Measurements from ENCODE around the gene BTBD10. TPM values are rescaled to one million over a fixed set of nuclear protein-coding genes. Genes with fewer than 3 reads are reported as not detected.

The BTBD10 gene
- total RNA-seq, 2 experiments from 2014 or later, result 23.0 to 23.7 TPM

GRCh38 chr11:13462311-13462900, 616 bp downstream of the BTBD10 start:
- TF ChIP-seq CTCF (conservative IDR thresholded peaks at IDR 0.05; ENCODE audit: low read length) (0 out of 2 replicates have a peak, but pooled peaks have one; percentile 29), EZH2phosphoT487 (IDR thresholded peaks at IDR 0.05; ENCODE audit: borderline replicate concordance, low read depth, low read length) (no peak)
- Histone ChIP-seq H3K4me3 (ENCODE audit: low read depth, low read length, poor library complexity, severe bottlenecking) (peak overlapping the region; percentile 86), H3K9me3 (ENCODE audit: low read length) (no peaks in the 10 kb centered on the region), H3K36me3 (ENCODE audit: insufficient read depth, low read length) (no peaks in the 10 kb centered on the region), H3K4me2 (ENCODE audit: low read length) (peak overlapping the region; percentile 88), H3K4me1 (ENCODE audit: insufficient read depth, low read length, poor library complexity, severe bottlenecking) (peaks cover 22% of the 10 kb centered on the region), H3K27ac (ENCODE audit: low read depth, low read length, poor library complexity, severe bottlenecking) (peak overlapping the region; percentile 55), H2AFZ (ENCODE audit: low read length) (peak overlapping the region; percentile 82), H4K20me1 (ENCODE audit: insufficient read depth, low read length) (no peaks in the 10 kb centered on the region), H3K9me2 (ENCODE audit: insufficient read depth, low read length) (no peaks in the 10 kb centered on the region), H3K79me2 (ENCODE audit: insufficient read depth, low read depth, low read length) (peaks cover 41% of the 10 kb centered on the region; the same call in 1 of the 2 replicates)
- POLR2A ChIA-PET, result interaction anchor here (0.6 to 4.0 kb wide), 8 partner anchors 8 to 1449 kb away, joined by 3 to 20 read pairs (median 3); no protein-coding TSS in a partner anchor
- CTCF ChIA-PET (ENCODE audit: unreplicated experiment), result interaction anchor here (0.6 kb wide), 2 partner anchors 60 to 606 kb away, joined by 3 read pairs; no protein-coding TSS in a partner anchor
- intact Hi-C loops (cut with micrococcal nuclease; ENCODE audit: unreplicated experiment), result loop anchor here (10.0 kb wide), 1 partner anchor 612 kb away; no protein-coding TSS in a partner anchor
- DNase-seq (ENCODE audit: low spot score), result peak; percentile 59
- no TSS peak for BruUV-seq (replicated peaks)

- CTCF ChIA-PET (ENCODE audit: unreplicated experiment), result no interaction called here
- no peaks in the 10 kb centered on the region for H3K9me3 ChIP-seq (ENCODE audit: low read length)
- H3K4me3 ChIP-seq (ENCODE audit: low read depth, low read length, poor library complexity, severe bottlenecking), result no peak overlapping the region
These were observed 1.7 kb downstream of the BTBD10 start for GRCh38 chr11:13461291-13461690.

More at GRCh38 chr11:13461291-13461690, 1.7 kb downstream of the BTBD10 start:
- no peaks in the 10 kb centered on the region for H3K36me3 ChIP-seq (ENCODE audit: insufficient read depth, low read length)
- POLR2A ChIA-PET, result interaction anchor here (1.0 to 4.0 kb wide), 2 partner anchors 7 to 15 kb away, joined by 5 to 20 read pairs; no protein-coding TSS in a partner anchor
- TF ChIP-seq CTCF (conservative IDR thresholded peaks at IDR 0.05; ENCODE audit: low read length) (no peak), EZH2phosphoT487 (IDR thresholded peaks at IDR 0.05; ENCODE audit: borderline replicate concordance, low read depth, low read length) (no peak)
- H2AFZ ChIP-seq (ENCODE audit: low read length), result no peak overlapping the region
- H3K9me2 ChIP-seq (ENCODE audit: insufficient read depth, low read length), result no peaks in the 10 kb centered on the region
- intact Hi-C loops (cut with micrococcal nuclease; ENCODE audit: unreplicated experiment), result loop anchor here (10.0 kb wide), 1 partner anchor 614 kb away; no protein-coding TSS in a partner anchor
- H3K27ac ChIP-seq (ENCODE audit: low read depth, low read length, poor library complexity, severe bottlenecking), result no peak overlapping the region
- peaks cover 46% of the 10 kb centered on the region; the same call in 1 of the 2 replicates for H3K79me2 ChIP-seq (ENCODE audit: insufficient read depth, low read depth, low read length)
- H3K4me2 ChIP-seq (ENCODE audit: low read length), result peak overlapping the region; percentile 88
- no TSS peak for BruUV-seq (replicated peaks)
- no peak for DNase-seq (ENCODE audit: low spot score)
- peaks cover 22% of the 10 kb centered on the region for H3K4me1 ChIP-seq (ENCODE audit: insufficient read depth, low read length, poor library complexity, severe bottlenecking)
- no peaks in the 10 kb centered on the region for H4K20me1 ChIP-seq (ENCODE audit: insufficient read depth, low read length)

Measured in OCI-LY7 (cell line).